ENCODE results near the gene LAGE3. TPM values are rescaled to one million over a fixed set of nuclear protein-coding genes. Genes with fewer than 3 reads are reported as not detected.

LAGE3 gene
- total RNA-seq, 1 donor from 2014 or later = 27.9 TPM

DNA sequence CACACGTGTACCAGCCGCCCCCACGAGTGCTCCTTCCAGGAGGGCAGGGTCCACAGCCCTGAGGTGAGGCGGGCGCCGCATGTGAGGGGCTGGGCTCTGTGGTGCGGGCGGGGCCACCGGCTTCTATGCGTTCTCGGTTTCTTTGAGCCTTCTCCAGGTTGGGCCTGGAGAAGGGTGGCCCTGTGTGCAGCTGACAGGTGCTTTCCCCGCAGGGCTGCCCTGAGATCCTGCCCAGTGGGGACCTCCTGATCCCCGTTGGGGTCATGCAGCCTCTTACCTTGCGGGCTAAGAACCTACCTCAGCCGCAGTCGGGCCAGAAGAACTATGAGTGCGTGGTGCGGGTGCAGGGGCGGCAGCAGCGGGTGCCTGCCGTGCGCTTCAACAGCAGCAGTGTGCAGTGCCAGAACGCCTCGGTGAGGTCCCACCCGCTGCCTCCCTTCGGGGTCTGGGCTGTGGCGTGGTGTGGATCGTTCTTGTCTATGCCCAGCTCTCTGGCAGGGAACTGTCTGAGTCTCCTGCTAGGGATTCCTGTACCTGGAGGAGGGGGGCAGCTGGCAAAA lies 14.2 kb downstream of the LAGE3 start:
- no peak for TF ChIP-seq CTCF (IDR thresholded peaks at IDR 0.05; ENCODE audit: insufficient read depth, low read length, poor library complexity, severe bottlenecking)
- no peaks in the 10 kb centered on the region for H3K27me3 ChIP-seq (ENCODE audit: control insufficient read depth, insufficient read depth, low read length)
- no peak overlapping the region for H3K4me3 ChIP-seq (ENCODE audit: low read depth, low read length)
- no peaks in the 10 kb centered on the region for H3K36me3 ChIP-seq (ENCODE audit: control insufficient read depth, insufficient read depth, low read length)
- DNase-seq (ENCODE audit: low read depth) = no peak

DNA sequence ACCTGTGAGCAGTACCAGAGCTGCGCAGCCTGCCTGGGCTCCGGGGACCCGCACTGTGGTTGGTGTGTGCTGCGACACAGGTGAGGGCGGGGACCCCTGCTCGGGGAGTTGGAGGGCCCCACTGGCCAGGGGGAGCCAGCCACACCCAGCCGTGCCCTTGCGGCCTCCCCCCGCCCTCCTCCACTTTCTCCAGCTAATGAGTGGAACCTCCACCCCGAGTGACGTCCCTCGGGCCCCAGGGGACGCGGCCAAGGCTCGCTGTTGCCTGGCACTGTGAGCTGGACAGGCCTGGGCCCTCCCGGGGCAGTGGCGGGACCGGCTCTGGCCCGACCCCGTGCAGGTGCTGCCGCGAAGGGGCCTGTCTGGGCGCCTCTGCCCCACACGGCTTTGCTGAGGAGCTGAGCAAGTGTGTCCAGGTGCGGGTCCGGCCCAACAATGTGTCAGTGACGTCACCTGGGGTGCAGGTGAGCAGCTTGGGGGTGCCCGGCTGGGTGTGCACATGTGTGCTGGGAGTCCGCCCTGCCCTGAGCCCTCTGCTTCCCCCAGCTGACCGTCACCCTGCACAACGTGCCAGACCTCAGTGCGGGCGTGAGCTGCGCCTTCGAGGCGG lies 15.4 kb downstream of the LAGE3 start:
- H3K36me3 ChIP-seq (ENCODE audit: control insufficient read depth, insufficient read depth, low read length) = no peaks in the 10 kb centered on the region
- TF ChIP-seq CTCF (IDR thresholded peaks at IDR 0.05; ENCODE audit: insufficient read depth, low read length, poor library complexity, severe bottlenecking) = no peak

DNA sequence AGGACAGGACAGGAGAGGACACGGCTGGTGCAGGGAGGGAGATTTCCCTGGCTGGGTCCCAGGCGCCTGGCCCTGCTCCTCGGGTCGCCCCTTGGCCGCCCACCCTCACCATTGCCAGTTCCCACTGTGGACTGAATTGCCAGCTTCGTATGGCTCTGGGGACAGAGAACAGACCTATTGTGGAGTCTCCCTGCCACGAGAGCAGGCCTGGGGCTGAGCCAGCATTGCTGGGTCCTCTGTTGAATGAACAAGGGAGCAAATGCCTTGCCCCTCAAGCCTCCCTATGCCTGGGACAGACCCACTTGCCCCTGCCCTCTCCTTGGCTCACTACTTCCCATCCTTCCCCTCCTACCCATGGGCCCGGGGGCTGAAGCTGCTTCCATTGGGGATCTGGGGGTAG lies 16.7 kb downstream of the LAGE3 start:
- no peak for TF ChIP-seq CTCF (IDR thresholded peaks at IDR 0.05; ENCODE audit: insufficient read depth, low read length, poor library complexity, severe bottlenecking)
- H3K4me3 ChIP-seq (ENCODE audit: low read depth, low read length) = no peak overlapping the region
- H3K27me3 ChIP-seq (ENCODE audit: control insufficient read depth, insufficient read depth, low read length) = no peaks in the 10 kb centered on the region
- H3K36me3 ChIP-seq (ENCODE audit: control insufficient read depth, insufficient read depth, low read length) = no peaks in the 10 kb centered on the region
- no peak for DNase-seq (ENCODE audit: low read depth)

More for the DNA sequence above, 15.4 kb downstream of the LAGE3 start:
- Histone ChIP-seq H3K27me3 (ENCODE audit: control insufficient read depth, insufficient read depth, low read length) (no peaks in the 10 kb centered on the region), H3K4me3 (ENCODE audit: low read depth, low read length) (no peak overlapping the region)
- no peak for DNase-seq (ENCODE audit: low read depth)

GRCh38 chrX:154460326-154460725 lies 18.8 kb downstream of the LAGE3 start:
- H3K4me3 ChIP-seq (ENCODE audit: low read depth, low read length) = no peak overlapping the region
- H3K36me3 ChIP-seq (ENCODE audit: control insufficient read depth, insufficient read depth, low read length) = no peaks in the 10 kb centered on the region
- TF ChIP-seq CTCF (IDR thresholded peaks at IDR 0.05; ENCODE audit: insufficient read depth, low read length, poor library complexity, severe bottlenecking) = peak; percentile 28
- H3K27me3 ChIP-seq (ENCODE audit: control insufficient read depth, insufficient read depth, low read length) = no peaks in the 10 kb centered on the region
- DNase-seq (ENCODE audit: low read depth) = no peak

- peak overlapping the region; percentile 70 for H3K4me3 ChIP-seq (ENCODE audit: low read depth, low read length)
- DNase-seq (ENCODE audit: low read depth) = no peak
- TF ChIP-seq CTCF (IDR thresholded peaks at IDR 0.05; ENCODE audit: insufficient read depth, low read length, poor library complexity, severe bottlenecking) = no peak
Observed at GRCh38 chrX:154459832-154460231, 19.2 kb downstream of the LAGE3 start.

More at GRCh38 chrX:154459832-154460231, 19.2 kb downstream of the LAGE3 start:
- Histone ChIP-seq H3K36me3 (ENCODE audit: control insufficient read depth, insufficient read depth, low read length) (no peaks in the 10 kb centered on the region), H3K27me3 (ENCODE audit: control insufficient read depth, insufficient read depth, low read length) (no peaks in the 10 kb centered on the region)

Measured in kidney epithelial cell (primary cell).